Measurements from ENCODE around the gene CALY.
"Not testable (repeated sequence)": the region's sequence is repeated elsewhere in the genome, so short reads cannot be mapped to it uniquely, and the experiment has no call there.

Gene CALY

GRCh38 chr10:133325440-133326222, 11.1 kb downstream of the CALY start:
- H3K9me3 ChIP-seq: no peaks in the 10 kb centered on the region
- TF ChIP-seq CTCF (IDR thresholded peaks at IDR 0.05): no peak
- no peaks in the 10 kb centered on the region for H3K36me3 ChIP-seq
- no peak overlapping the region for H3K27ac ChIP-seq
- peaks cover 87% of the 10 kb centered on the region for H3K27me3 ChIP-seq
- no peak overlapping the region for H3K4me3 ChIP-seq (ENCODE audit: low read depth in 1 of 2, low read length in 1 of 2)
- peaks cover 0 to 9% of the 10 kb centered on the region in 2 experiments for H3K4me1 ChIP-seq (ENCODE audit: control insufficient read depth in 1 of 2, insufficient read depth in 1 of 2, low read depth in 1 of 2, low read length in 1 of 2)

- no peaks in the 10 kb centered on the region for H3K9me3 ChIP-seq
- H3K27ac ChIP-seq: no peak overlapping the region
- H3K27me3 ChIP-seq: peaks cover 90% of the 10 kb centered on the region
- H3K4me3 ChIP-seq (ENCODE audit: low read depth in 1 of 2, low read length in 1 of 2): no peak overlapping the region
- H3K4me1 ChIP-seq (ENCODE audit: control insufficient read depth in 1 of 2, insufficient read depth in 1 of 2, low read depth in 1 of 2, low read length in 1 of 2): peaks cover 0 to 8% of the 10 kb centered on the region in 2 experiments
- no peak for TF ChIP-seq CTCF (IDR thresholded peaks at IDR 0.05)
- H3K36me3 ChIP-seq: no peaks in the 10 kb centered on the region
Observed at GRCh38 chr10:133324857-133325260, 11.8 kb downstream of the CALY start.

GRCh38 chr10:133324198-133324792, 12.4 kb downstream of the CALY start:
- no peak overlapping the region for H3K4me3 ChIP-seq (ENCODE audit: low read depth in 1 of 2, low read length in 1 of 2)
- no peak for TF ChIP-seq CTCF (IDR thresholded peaks at IDR 0.05)
- peaks cover 0 to 4% of the 10 kb centered on the region in 2 experiments for H3K4me1 ChIP-seq (ENCODE audit: control insufficient read depth in 1 of 2, insufficient read depth in 1 of 2, low read depth in 1 of 2, low read length in 1 of 2)
- no peaks in the 10 kb centered on the region for H3K36me3 ChIP-seq
- peaks cover 90% of the 10 kb centered on the region for H3K27me3 ChIP-seq
- no peaks in the 10 kb centered on the region for H3K9me3 ChIP-seq
- no peak overlapping the region for H3K27ac ChIP-seq

GRCh38 chr10:133322064-133322709, 14.5 kb downstream of the CALY start:
- H3K36me3 ChIP-seq; H3K4me3 ChIP-seq (ENCODE audit: low read depth in 1 of 2, low read length in 1 of 2); H3K27ac ChIP-seq; H3K9me3 ChIP-seq; H3K4me1 ChIP-seq (ENCODE audit: control insufficient read depth in 1 of 2, insufficient read depth in 1 of 2, low read depth in 1 of 2, low read length in 1 of 2): not testable (repeated sequence)
- peaks cover 80% of the 10 kb centered on the region for H3K27me3 ChIP-seq

- not testable (repeated sequence) for H3K4me3 ChIP-seq (ENCODE audit: low read depth in 1 of 2, low read length in 1 of 2); H3K27ac ChIP-seq; H3K9me3 ChIP-seq; H3K4me1 ChIP-seq (ENCODE audit: control insufficient read depth in 1 of 2, insufficient read depth in 1 of 2, low read depth in 1 of 2, low read length in 1 of 2); H3K36me3 ChIP-seq
- H3K27me3 ChIP-seq: peaks cover 71% of the 10 kb centered on the region
Observed at GRCh38 chr10:133320852-133321422, 15.8 kb downstream of the CALY start.

- Histone ChIP-seq H3K36me3 (no peaks in the 10 kb centered on the region), H3K4me1 (ENCODE audit: control insufficient read depth in 1 of 2, insufficient read depth in 1 of 2, low read depth in 1 of 2, low read length in 1 of 2) (peaks cover 8 to 9% of the 10 kb centered on the region in 2 experiments), H3K9me3 (no peaks in the 10 kb centered on the region), H3K27ac (no peak overlapping the region), H3K4me3 (ENCODE audit: low read depth in 1 of 2, low read length in 1 of 2) (peak overlapping the region; percentile 37 to 56), H3K27me3 (peaks cover 56% of the 10 kb centered on the region)
- TF ChIP-seq CTCF (IDR thresholded peaks at IDR 0.05): peak; percentile 83
Observed at GRCh38 chr10:133318494-133319127, 18.1 kb downstream of the CALY start.
